Heart left ventricle (tissue), 13 donors: ENCODE measurements around the gene KCNAB1.
A peak's percentile ranks its signal among the peaks of the same experiment; 100 is the strongest.

ENCODE experiments used
- CTCF ChIP-seq, 12 donors: fragments of 200-600 bp; sonication (generic) in 4 of 12; IDR thresholded peaks; one replicate each; pipeline versions ENCODE4 v1.5.0 to v1.8.0; 2018 to 2022; ENCODE audit warnings: antibody characterized with exemption in 12 of 12, mild to moderate bottlenecking in 5 of 12
- POLR2A ChIP-seq, 2 donors: fragments of 450-650 bp; IDR thresholded peaks; one replicate each; pipeline ENCODE4 v1.6.1; 2017; ENCODE audit warnings: antibody characterized with exemption in 2 of 2, mild to moderate bottlenecking in 2 of 2, moderate library complexity in 2 of 2
- donor health status: ischemic (EF 13 %, LVEDD 7.1; RV severe dilation, severe dysfunction).
- donor health status: DM: no; HTN: yes; CAD: no.
- donor health status: DM: no; HTN: no; CAD: no.
- donor health status: ischemic (EF 25% LVEDD 6.9; RV normal size, moderate dysfunction).
- donor health status: ischemic (EF 25% LVEDD 5.7; RV mildly dilated, moderate dysfunction).
- donor health status: ischemic (EF 35%, LVEDD 5.7; RV mildly dilated, moderate dysfunction).
- donor health status: nonischemic (EF 11% LVEDD 7.7; RV severe dilation, severe dysfunction).
- donor health status: DM: yes; HTN: yes; CAD: no.
- donor health status: PGD.
- donor health status: ischemic (EF 29% LVEDD 5.4; RV normal size, mild dysfunction).
- donor health status: nonischemic (EF 23%, LVEDD 6.1; RV moderate dilation, normal function).

DNA sequence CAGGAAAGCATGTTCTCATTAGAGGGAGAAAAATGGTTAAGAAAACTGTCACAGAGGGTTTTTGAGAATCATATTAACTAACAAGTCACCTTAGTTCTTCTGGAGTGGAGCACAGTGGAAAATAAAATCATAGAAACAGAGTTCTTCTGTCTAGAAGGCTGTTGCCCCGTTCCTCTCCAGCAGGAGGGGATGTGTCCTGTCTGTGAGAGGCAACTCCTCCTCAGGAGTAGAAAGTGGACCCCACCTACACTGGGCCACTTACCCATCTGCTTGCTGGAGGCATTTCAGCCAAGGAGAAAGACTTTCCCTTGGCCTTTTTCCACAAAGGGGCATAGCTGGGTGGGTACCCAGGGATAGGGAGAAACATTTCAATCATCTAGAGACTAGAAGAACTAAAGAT lies 327.9 kb downstream of the KCNAB1 start:
- no peak for TF ChIP-seq POLR2A (IDR thresholded peaks at IDR 0.05)
- TF ChIP-seq CTCF (IDR thresholded peaks at IDR 0.05) = peak in 6 of 12 donors; percentile 7 to 30 (median 16)
